Superior temporal gyrus (tissue), 1 donor: ENCODE results near the gene TRAPPC12.
"Not testable (repeated sequence)": the region's sequence is repeated elsewhere in the genome, so short reads cannot be mapped to it uniquely, and the experiment has no call there.

ENCODE experiments used
- DNase-seq: peaks from one replicate; pipeline ENCODE4 v3.0.0-alpha.2; 2016; ENCODE audit errors: extremely low spot score

The TRAPPC12 gene

GRCh38 chr2:3454005-3454404 lies 74.5 kb downstream of the TRAPPC12 start:
- not testable (repeated sequence) for DNase-seq

- DNase-seq: no peak
Observed at GRCh38 chr2:3454802-3455201, 75.3 kb downstream of the TRAPPC12 start.

- no peak for DNase-seq
Observed at GRCh38 chr2:3456125-3456524, 76.6 kb downstream of the TRAPPC12 start.

- no peak for DNase-seq
Observed at GRCh38 chr2:3457524-3458395, 78.3 kb downstream of the TRAPPC12 start.

- DNase-seq: no peak
Observed at GRCh38 chr2:3458396-3459184, 79.1 kb downstream of the TRAPPC12 start.

GRCh38 chr2:3459185-3460015 lies 79.9 kb downstream of the TRAPPC12 start:
- no peak for DNase-seq

- DNase-seq: no peak
Observed at GRCh38 chr2:3460156-3460555, 80.7 kb downstream of the TRAPPC12 start.

- DNase-seq: no peak
Observed at GRCh38 chr2:3460831-3461800, 81.6 kb downstream of the TRAPPC12 start.

- DNase-seq: peak; percentile 90
Observed at GRCh38 chr2:3461801-3462492, 82.5 kb downstream of the TRAPPC12 start.

- no peak for DNase-seq
Observed at GRCh38 chr2:3462493-3463104, 83.1 kb downstream of the TRAPPC12 start.

GRCh38 chr2:3463186-3463835 lies 83.8 kb downstream of the TRAPPC12 start:
- no peak for DNase-seq

- no peak for DNase-seq
Observed at GRCh38 chr2:3463944-3464343, 84.5 kb downstream of the TRAPPC12 start.

- no peak for DNase-seq
Observed at GRCh38 chr2:3464401-3465005, 85.0 kb downstream of the TRAPPC12 start.

GRCh38 chr2:3465328-3465727 lies 85.8 kb downstream of the TRAPPC12 start:
- no peak for DNase-seq

- DNase-seq: no peak
Observed at GRCh38 chr2:3465844-3466481, 86.5 kb downstream of the TRAPPC12 start.

GRCh38 chr2:3466482-3466863 lies 87.0 kb downstream of the TRAPPC12 start:
- DNase-seq: no peak

- DNase-seq: no peak
Observed at GRCh38 chr2:3466966-3467365, 87.5 kb downstream of the TRAPPC12 start.

GRCh38 chr2:3467654-3468053 lies 88.2 kb downstream of the TRAPPC12 start:
- no peak for DNase-seq
